ENCODE data around the gene ANGPTL7. TPM values are rescaled to one million over a fixed set of nuclear protein-coding genes. Genes with fewer than 3 reads are reported as not detected.

ANGPTL7 gene
- polyA plus RNA-seq, 4 donors = 0.73 TPM; not detected in 3

GRCh38 chr1:11216074-11216473, 26.9 kb downstream of the ANGPTL7 start:
- Histone ChIP-seq H3K27ac (ENCODE audit: low read depth in 1 of 3, low read length in 2 of 3) (no peak overlapping the region), H3K4me3 (ENCODE audit: low read depth in 1 of 3, low read length in 3 of 3) (no peak overlapping the region), H3K9me3 (ENCODE audit: control insufficient read depth in 2 of 2, insufficient read depth in 1 of 2, low read depth in 1 of 2, low read length in 1 of 2) (no peaks in the 10 kb centered on the region), H3K36me3 (ENCODE audit: control insufficient read depth in 3 of 3, insufficient read depth in 2 of 3, low read depth in 1 of 3, low read length in 3 of 3) (peaks cover 28 to 38% (median 36%) of the 10 kb centered on the region in 3 donors), H3K4me1 (ENCODE audit: control insufficient read depth in 3 of 3, insufficient read depth in 2 of 3, low read depth in 1 of 3, low read length in 2 of 3) (no peaks in the 10 kb centered on the region), H3K27me3 (ENCODE audit: control insufficient read depth in 3 of 3, insufficient read depth in 3 of 3, low read length in 3 of 3) (no peaks in the 10 kb centered on the region)
- FAIRE-seq = no peak
- DNase-seq = no peak
- WGBS, 3 donors = 96 to 100% (median 98%) methylated on average over 1 of the region's 1 CpG

GRCh38 chr1:11227106-11228077, 38.2 kb downstream of the ANGPTL7 start:
- Histone ChIP-seq H3K36me3 (ENCODE audit: control insufficient read depth in 3 of 3, insufficient read depth in 2 of 3, low read depth in 1 of 3, low read length in 3 of 3) (peaks cover 23 to 36% (median 27%) of the 10 kb centered on the region in 3 donors), H3K9me3 (ENCODE audit: control insufficient read depth in 2 of 2, insufficient read depth in 1 of 2, low read depth in 1 of 2, low read length in 1 of 2) (no peaks in the 10 kb centered on the region), H3K27me3 (ENCODE audit: control insufficient read depth in 3 of 3, insufficient read depth in 3 of 3, low read length in 3 of 3) (no peaks in the 10 kb centered on the region), H3K27ac (ENCODE audit: low read depth in 1 of 3, low read length in 2 of 3) (no peak overlapping the region), H3K4me1 (ENCODE audit: control insufficient read depth in 3 of 3, insufficient read depth in 2 of 3, low read depth in 1 of 3, low read length in 2 of 3) (no peaks in the 10 kb centered on the region), H3K4me3 (ENCODE audit: low read depth in 1 of 3, low read length in 3 of 3) (no peak overlapping the region)
- WGBS, 3 donors = 91 to 93% (median 92%) methylated on average over 10 of the region's 10 CpGs
- no peak for FAIRE-seq
- DNase-seq = no peak

GRCh38 chr1:11229203-11229602, 40.0 kb downstream of the ANGPTL7 start:
- H3K27me3 ChIP-seq (ENCODE audit: control insufficient read depth in 3 of 3, insufficient read depth in 3 of 3, low read length in 3 of 3) = no peaks in the 10 kb centered on the region
- DNase-seq = no peak
- peaks cover 28 to 42% (median 33%) of the 10 kb centered on the region in 3 donors for H3K36me3 ChIP-seq (ENCODE audit: control insufficient read depth in 3 of 3, insufficient read depth in 2 of 3, low read depth in 1 of 3, low read length in 3 of 3)
- WGBS, 3 donors = 87 to 93% (median 88%) methylated on average over 4 of the region's 4 CpGs
- no peaks in the 10 kb centered on the region for H3K9me3 ChIP-seq (ENCODE audit: control insufficient read depth in 2 of 2, insufficient read depth in 1 of 2, low read depth in 1 of 2, low read length in 1 of 2)
- no peaks in the 10 kb centered on the region for H3K4me1 ChIP-seq (ENCODE audit: control insufficient read depth in 3 of 3, insufficient read depth in 2 of 3, low read depth in 1 of 3, low read length in 2 of 3)
- no peak overlapping the region for H3K4me3 ChIP-seq (ENCODE audit: low read depth in 1 of 3, low read length in 3 of 3)
- no peak overlapping the region for H3K27ac ChIP-seq (ENCODE audit: low read depth in 1 of 3, low read length in 2 of 3)
- no peak for FAIRE-seq

- 95 to 98% (median 98%) methylated on average over 2 of the region's 2 CpGs for WGBS, 3 donors
- no peak overlapping the region for H3K4me3 ChIP-seq (ENCODE audit: low read depth in 1 of 3, low read length in 3 of 3)
- H3K4me1 ChIP-seq (ENCODE audit: control insufficient read depth in 3 of 3, insufficient read depth in 2 of 3, low read depth in 1 of 3, low read length in 2 of 3) = no peaks in the 10 kb centered on the region
- H3K36me3 ChIP-seq (ENCODE audit: control insufficient read depth in 3 of 3, insufficient read depth in 2 of 3, low read depth in 1 of 3, low read length in 3 of 3) = peaks cover 30 to 55% (median 43%) of the 10 kb centered on the region in 3 donors
- DNase-seq (no peak), FAIRE-seq (no peak)
- H3K27ac ChIP-seq (ENCODE audit: low read depth in 1 of 3, low read length in 2 of 3) = no peak overlapping the region
- no peaks in the 10 kb centered on the region for H3K9me3 ChIP-seq (ENCODE audit: control insufficient read depth in 2 of 2, insufficient read depth in 1 of 2, low read depth in 1 of 2, low read length in 1 of 2)
- no peaks in the 10 kb centered on the region for H3K27me3 ChIP-seq (ENCODE audit: control insufficient read depth in 3 of 3, insufficient read depth in 3 of 3, low read length in 3 of 3)
Measured at GRCh38 chr1:11233208-11233607, 44.1 kb downstream of the ANGPTL7 start.

GRCh38 chr1:11237356-11237755, 48.2 kb downstream of the ANGPTL7 start:
- Histone ChIP-seq H3K27ac (ENCODE audit: low read depth in 1 of 3, low read length in 2 of 3) (no peak overlapping the region), H3K4me3 (ENCODE audit: low read depth in 1 of 3, low read length in 3 of 3) (no peak overlapping the region), H3K27me3 (ENCODE audit: control insufficient read depth in 3 of 3, insufficient read depth in 3 of 3, low read length in 3 of 3) (no peaks in the 10 kb centered on the region), H3K9me3 (ENCODE audit: control insufficient read depth in 2 of 2, insufficient read depth in 1 of 2, low read depth in 1 of 2, low read length in 1 of 2) (no peaks in the 10 kb centered on the region), H3K36me3 (ENCODE audit: control insufficient read depth in 3 of 3, insufficient read depth in 2 of 3, low read depth in 1 of 3, low read length in 3 of 3) (peaks cover 24 to 53% (median 30%) of the 10 kb centered on the region in 3 donors), H3K4me1 (ENCODE audit: control insufficient read depth in 3 of 3, insufficient read depth in 2 of 3, low read depth in 1 of 3, low read length in 2 of 3) (no peaks in the 10 kb centered on the region)
- FAIRE-seq (no peak), DNase-seq (no peak)
- WGBS, 3 donors = 80 to 93% (median 89%) methylated on average over 6 of the region's 6 CpGs

GRCh38 chr1:11238311-11238710, 49.2 kb downstream of the ANGPTL7 start:
- DNase-seq (no peak), FAIRE-seq (no peak)
- Histone ChIP-seq H3K36me3 (ENCODE audit: control insufficient read depth in 3 of 3, insufficient read depth in 2 of 3, low read depth in 1 of 3, low read length in 3 of 3) (peaks cover 26 to 57% (median 33%) of the 10 kb centered on the region in 3 donors), H3K27ac (ENCODE audit: low read depth in 1 of 3, low read length in 2 of 3) (no peak overlapping the region), H3K9me3 (ENCODE audit: control insufficient read depth in 2 of 2, insufficient read depth in 1 of 2, low read depth in 1 of 2, low read length in 1 of 2) (no peaks in the 10 kb centered on the region), H3K4me3 (ENCODE audit: low read depth in 1 of 3, low read length in 3 of 3) (no peak overlapping the region), H3K27me3 (ENCODE audit: control insufficient read depth in 3 of 3, insufficient read depth in 3 of 3, low read length in 3 of 3) (no peaks in the 10 kb centered on the region), H3K4me1 (ENCODE audit: control insufficient read depth in 3 of 3, insufficient read depth in 2 of 3, low read depth in 1 of 3, low read length in 2 of 3) (no peaks in the 10 kb centered on the region)
- 95 to 99% (median 98%) methylated on average over 7 of the region's 7 CpGs for WGBS, 3 donors

- DNase-seq (no peak), FAIRE-seq (no peak)
- no peaks in the 10 kb centered on the region for H3K27me3 ChIP-seq (ENCODE audit: control insufficient read depth in 3 of 3, insufficient read depth in 3 of 3, low read length in 3 of 3)
- H3K4me1 ChIP-seq (ENCODE audit: control insufficient read depth in 3 of 3, insufficient read depth in 2 of 3, low read depth in 1 of 3, low read length in 2 of 3) = no peaks in the 10 kb centered on the region
- H3K4me3 ChIP-seq (ENCODE audit: low read depth in 1 of 3, low read length in 3 of 3) = no peak overlapping the region
- no peak overlapping the region for H3K27ac ChIP-seq (ENCODE audit: low read depth in 1 of 3, low read length in 2 of 3)
- 86 to 87% (median 86%) methylated on average over 3 of the region's 3 CpGs for WGBS, 3 donors
- H3K36me3 ChIP-seq (ENCODE audit: control insufficient read depth in 3 of 3, insufficient read depth in 2 of 3, low read depth in 1 of 3, low read length in 3 of 3) = peaks cover 13 to 47% (median 23%) of the 10 kb centered on the region in 3 donors
- no peaks in the 10 kb centered on the region for H3K9me3 ChIP-seq (ENCODE audit: control insufficient read depth in 2 of 2, insufficient read depth in 1 of 2, low read depth in 1 of 2, low read length in 1 of 2)
Measured at GRCh38 chr1:11245248-11245647, 56.1 kb downstream of the ANGPTL7 start.
